Left forelimb (tissue), 1 donor: ENCODE data around the gene MARCKS.
A peak's percentile ranks its signal among the peaks of the same experiment; 100 is the strongest.

ENCODE experiments used
- DNase-seq: peaks from one replicate; pipeline ENCODE4 v3.0.0-alpha.2; 2018; ENCODE audit warnings: low spot score

The MARCKS gene

GRCh38 chr6:113854531-113855499, 2.3 kb upstream of the MARCKS start:
- DNase-seq, result peak; percentile 95

GRCh38 chr6:113855500-113856374, 1.4 kb upstream of the MARCKS start:
- DNase-seq, result peak; percentile 68

- DNase-seq, result no peak
Measured at GRCh38 chr6:113856375-113856624, 845 bp upstream of the MARCKS start.

DNA sequence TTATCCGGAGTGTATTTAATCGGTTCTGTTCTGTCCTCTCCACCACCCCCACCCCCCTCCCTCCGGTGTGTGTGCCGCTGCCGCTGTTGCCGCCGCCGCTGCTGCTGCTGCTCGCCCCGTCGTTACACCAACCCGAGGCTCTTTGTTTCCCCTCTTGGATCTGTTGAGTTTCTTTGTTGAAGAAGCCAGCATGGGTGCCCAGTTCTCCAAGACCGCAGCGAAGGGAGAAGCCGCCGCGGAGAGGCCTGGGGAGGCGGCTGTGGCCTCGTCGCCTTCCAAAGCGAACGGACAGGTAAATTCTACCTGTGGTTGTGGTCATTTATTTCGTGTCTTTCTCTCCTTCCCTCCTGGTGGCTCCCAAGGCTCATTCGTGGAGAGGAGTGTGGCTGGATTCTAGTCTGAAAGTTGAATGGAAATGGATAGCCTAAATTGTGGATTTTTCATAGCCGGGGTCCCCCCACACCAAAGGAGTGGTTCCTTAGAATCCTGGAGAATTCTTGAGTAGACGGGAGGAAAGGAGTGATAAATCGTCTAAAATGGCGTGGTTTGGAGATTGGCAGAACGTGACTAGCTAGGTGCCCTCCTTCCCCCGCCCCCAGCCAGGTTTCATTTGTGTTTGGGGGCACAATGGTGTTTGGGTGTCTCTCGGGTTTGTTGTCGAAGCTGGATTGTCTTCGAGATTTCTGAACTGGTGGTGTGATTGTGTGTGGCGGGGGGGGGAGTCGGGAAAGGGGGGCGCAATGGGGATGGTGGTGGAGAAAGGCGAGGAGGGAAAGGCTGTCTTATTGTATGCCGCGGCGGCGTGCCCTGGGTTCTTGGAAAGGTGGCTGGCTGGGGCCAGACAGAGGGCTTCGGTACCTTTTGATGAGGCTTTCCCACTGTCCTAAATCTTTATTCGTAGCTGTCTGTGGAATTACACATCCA, 673 bp downstream of the MARCKS start:
- peak; percentile 86 for DNase-seq

- DNase-seq, result peak; percentile 96
Measured at GRCh38 chr6:113858480-113859348, 1.6 kb downstream of the MARCKS start.

- DNase-seq, result peak; percentile 80
Measured at GRCh38 chr6:113859349-113860180, 2.4 kb downstream of the MARCKS start.

GRCh38 chr6:113860181-113860955, 3.2 kb downstream of the MARCKS start:
- DNase-seq, result peak; percentile 68

GRCh38 chr6:113862112-113862511, 5.0 kb downstream of the MARCKS start:
- no peak for DNase-seq

DNA sequence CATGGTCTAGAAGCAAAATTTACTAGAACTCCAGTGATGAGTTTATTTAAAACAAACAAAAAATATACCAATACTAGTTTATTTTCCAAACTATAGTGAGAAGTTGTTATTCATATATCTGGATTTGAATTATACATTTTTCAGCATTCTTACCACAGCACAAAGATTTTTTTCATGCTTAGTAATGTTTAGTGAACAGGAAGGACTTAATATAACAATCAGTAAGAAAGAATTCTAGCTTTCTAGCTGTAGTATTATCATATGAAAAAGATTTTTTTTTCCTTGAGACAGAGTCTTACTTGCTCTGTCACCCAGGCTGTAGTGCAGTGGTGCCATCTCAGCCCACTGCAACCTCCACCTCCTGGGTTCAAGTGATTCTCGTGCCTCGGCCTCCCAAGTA, 13.8 kb downstream of the MARCKS start:
- no peak for DNase-seq

DNA sequence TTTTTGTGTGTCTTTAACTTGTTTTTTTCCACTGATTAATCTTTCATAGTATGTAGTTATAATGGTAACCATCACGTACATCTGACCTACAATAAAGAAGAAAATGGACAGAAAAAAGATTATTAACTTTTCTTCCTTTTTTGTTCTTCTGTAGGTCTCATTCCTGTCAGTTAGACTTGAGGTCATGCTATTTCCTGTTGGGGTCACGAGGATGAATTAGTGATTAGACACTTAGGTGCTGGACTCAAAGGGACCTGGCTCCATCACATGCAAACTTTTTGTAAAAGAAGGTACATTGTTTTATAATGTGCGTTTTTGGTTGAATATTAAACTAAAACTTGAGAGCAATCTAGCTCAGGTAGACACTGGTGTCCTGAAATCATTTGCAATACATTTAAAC, 14.8 kb downstream of the MARCKS start:
- no peak for DNase-seq

GRCh38 chr6:113873043-113873667, 16.0 kb downstream of the MARCKS start:
- no peak for DNase-seq

- DNase-seq, result no peak
Measured at GRCh38 chr6:113875470-113875869, 18.3 kb downstream of the MARCKS start.

GRCh38 chr6:113876695-113877094, 19.6 kb downstream of the MARCKS start:
- no peak for DNase-seq

- no peak for DNase-seq
Measured at GRCh38 chr6:113879186-113880096, 22.3 kb downstream of the MARCKS start.

DNA sequence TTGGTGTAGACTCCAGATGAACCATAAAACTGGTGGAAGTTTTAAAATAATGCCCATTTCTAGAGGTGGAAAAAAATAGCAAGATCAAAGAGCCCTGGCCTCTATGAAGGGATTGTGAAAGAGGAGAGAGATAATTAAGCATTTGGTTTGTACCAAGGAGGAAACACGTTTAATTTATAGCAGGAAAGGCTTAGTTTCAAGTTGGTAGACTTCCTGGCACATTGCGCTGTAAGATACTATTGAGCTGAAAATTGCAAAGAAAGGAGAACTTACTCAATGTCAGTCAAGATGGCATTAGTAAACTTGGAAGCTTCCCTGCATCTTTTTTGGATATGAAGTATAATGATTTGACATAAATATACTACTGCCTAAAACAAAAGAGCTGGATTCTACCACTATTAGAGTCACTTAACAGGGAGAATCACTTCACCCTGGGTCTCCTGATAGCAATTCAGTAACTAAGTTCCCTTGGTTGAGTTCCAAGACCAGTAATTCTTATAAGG, 24.4 kb downstream of the MARCKS start:
- no peak for DNase-seq

GRCh38 chr6:113882336-113883022, 25.3 kb downstream of the MARCKS start:
- no peak for DNase-seq

DNA sequence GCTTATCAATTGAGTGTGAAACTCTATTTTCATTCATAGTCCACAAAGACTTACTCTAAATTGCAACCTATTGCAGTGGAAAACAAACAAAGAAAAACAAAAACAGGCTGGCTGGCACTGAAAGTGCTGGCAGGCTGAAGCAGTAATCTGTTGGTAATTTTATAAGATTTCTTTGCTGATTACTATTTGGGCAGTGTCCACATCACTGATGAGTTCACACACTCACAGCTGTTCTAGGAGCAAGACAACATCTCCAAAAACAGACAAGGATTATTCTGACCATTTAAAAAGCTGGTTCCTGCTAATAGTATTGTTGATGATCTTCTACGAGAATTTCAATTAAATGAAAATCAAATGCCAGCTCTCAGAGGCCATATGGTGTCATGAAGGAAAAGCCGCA, 26.9 kb downstream of the MARCKS start:
- no peak for DNase-seq
